Body of pancreas (tissue), 4 donors: Measurements from ENCODE around the gene MED13L.

Experiments used
- POLR2A ChIP-seq, 3 donors: fragments of 450-650 bp; IDR thresholded peaks; one replicate each; pipeline ENCODE4 v1.6.1; 2016; ENCODE audit warnings: antibody characterized with exemption in 3 of 3, mild to moderate bottlenecking in 2 of 3
- TF ChIP-seq, protein P1 (sequence below), 7 experiments: fragments of 450-650 bp in 4 of 7; fragments of 200-600 bp in 3 of 7; sonication (generic) in 3 of 7; IDR thresholded peaks; one replicate each; pipeline ENCODE4 v1.5.1; 2016 to 2019; ENCODE audit warnings: antibody characterized with exemption in 7 of 7

DNA sequence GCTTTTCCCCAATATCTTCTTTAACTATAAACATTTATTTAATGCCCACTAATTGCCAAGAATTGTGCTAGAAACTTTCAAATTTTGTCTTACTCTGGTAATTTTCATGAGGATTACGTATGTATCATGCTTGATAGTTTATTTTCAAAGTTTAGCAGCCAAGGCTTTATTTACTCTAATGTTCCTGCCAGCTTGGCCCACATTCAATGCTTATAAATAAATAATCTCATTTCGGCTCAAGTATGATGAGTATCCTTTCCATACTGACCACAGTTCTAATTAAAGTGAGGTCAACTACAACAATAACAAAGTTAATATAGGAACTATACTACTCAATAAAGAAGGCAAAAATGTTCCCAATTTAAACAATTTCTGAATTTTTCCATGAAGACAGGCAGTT, 259.2 kb downstream of the MED13L start:
- TF ChIP-seq POLR2A (IDR thresholded peaks at IDR 0.05) = no peak
- TF ChIP-seq, protein P1, sequence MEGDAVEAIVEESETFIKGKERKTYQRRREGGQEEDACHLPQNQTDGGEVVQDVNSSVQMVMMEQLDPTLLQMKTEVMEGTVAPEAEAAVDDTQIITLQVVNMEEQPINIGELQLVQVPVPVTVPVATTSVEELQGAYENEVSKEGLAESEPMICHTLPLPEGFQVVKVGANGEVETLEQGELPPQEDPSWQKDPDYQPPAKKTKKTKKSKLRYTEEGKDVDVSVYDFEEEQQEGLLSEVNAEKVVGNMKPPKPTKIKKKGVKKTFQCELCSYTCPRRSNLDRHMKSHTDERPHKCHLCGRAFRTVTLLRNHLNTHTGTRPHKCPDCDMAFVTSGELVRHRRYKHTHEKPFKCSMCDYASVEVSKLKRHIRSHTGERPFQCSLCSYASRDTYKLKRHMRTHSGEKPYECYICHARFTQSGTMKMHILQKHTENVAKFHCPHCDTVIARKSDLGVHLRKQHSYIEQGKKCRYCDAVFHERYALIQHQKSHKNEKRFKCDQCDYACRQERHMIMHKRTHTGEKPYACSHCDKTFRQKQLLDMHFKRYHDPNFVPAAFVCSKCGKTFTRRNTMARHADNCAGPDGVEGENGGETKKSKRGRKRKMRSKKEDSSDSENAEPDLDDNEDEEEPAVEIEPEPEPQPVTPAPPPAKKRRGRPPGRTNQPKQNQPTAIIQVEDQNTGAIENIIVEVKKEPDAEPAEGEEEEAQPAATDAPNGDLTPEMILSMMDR (IDR thresholded peaks at IDR 0.05) = no peak
